Esophagus squamous epithelium (tissue), 4 donors: Measurements from ENCODE around the gene NPDC1.

Experiments
- POLR2A ChIP-seq, 4 donors: fragments of 450-650 bp; IDR thresholded peaks; one replicate each; pipeline ENCODE4 v1.6.1; 2017; ENCODE audit warnings: antibody characterized with exemption in 4 of 4, mild to moderate bottlenecking in 4 of 4, moderate library complexity in 3 of 4
- TF ChIP-seq, protein P1 (sequence below), 6 experiments: fragments of 450-650 bp in 4 of 6; fragments of 200-600 bp in 2 of 6; sonication (generic) in 2 of 6; IDR thresholded peaks; one replicate each; pipeline ENCODE4 v1.5.1; 2016 to 2019; ENCODE audit warnings: antibody characterized with exemption in 6 of 6, mild to moderate bottlenecking in 4 of 6, moderate library complexity in 4 of 6

GRCh38 chr9:137019891-137020683 is 25.9 kb downstream of the NPDC1 start:
- no peak for TF ChIP-seq POLR2A (IDR thresholded peaks at IDR 0.05)
- TF ChIP-seq, protein P1, sequence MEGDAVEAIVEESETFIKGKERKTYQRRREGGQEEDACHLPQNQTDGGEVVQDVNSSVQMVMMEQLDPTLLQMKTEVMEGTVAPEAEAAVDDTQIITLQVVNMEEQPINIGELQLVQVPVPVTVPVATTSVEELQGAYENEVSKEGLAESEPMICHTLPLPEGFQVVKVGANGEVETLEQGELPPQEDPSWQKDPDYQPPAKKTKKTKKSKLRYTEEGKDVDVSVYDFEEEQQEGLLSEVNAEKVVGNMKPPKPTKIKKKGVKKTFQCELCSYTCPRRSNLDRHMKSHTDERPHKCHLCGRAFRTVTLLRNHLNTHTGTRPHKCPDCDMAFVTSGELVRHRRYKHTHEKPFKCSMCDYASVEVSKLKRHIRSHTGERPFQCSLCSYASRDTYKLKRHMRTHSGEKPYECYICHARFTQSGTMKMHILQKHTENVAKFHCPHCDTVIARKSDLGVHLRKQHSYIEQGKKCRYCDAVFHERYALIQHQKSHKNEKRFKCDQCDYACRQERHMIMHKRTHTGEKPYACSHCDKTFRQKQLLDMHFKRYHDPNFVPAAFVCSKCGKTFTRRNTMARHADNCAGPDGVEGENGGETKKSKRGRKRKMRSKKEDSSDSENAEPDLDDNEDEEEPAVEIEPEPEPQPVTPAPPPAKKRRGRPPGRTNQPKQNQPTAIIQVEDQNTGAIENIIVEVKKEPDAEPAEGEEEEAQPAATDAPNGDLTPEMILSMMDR (IDR thresholded peaks at IDR 0.05), result no peak
